Activated naive CD8-positive, alpha-beta T cell treated with anti-CD3 and anti-CD28 coated beads for 36 hours (primary cell): Measurements from ENCODE around the gene PXN. TPM values are rescaled to one million over a fixed set of nuclear protein-coding genes. Genes with fewer than 3 reads are reported as not detected.
"Not testable (repeated sequence)": the region's sequence is repeated elsewhere in the genome, so short reads cannot be mapped to it uniquely, and the experiment has no call there.

Experiments
- DNase-seq: peaks from one replicate; pipeline ENCODE4 v3.0.0; 2021
- H3K27ac Mint-ChIP-seq: one replicate; pipeline ENCODE4 v1.8.0; 2022; ENCODE audit warnings: mild to moderate bottlenecking, moderate library complexity, mixed read lengths
- H3K27me3 Mint-ChIP-seq: one replicate; pipeline ENCODE4 v1.8.0; 2022; ENCODE audit warnings: mild to moderate bottlenecking, mixed read lengths
- H3K36me3 Mint-ChIP-seq: one replicate; pipeline ENCODE4 v1.8.0; 2021; ENCODE audit warnings: mild to moderate bottlenecking, mixed read lengths
- H3K4me1 Mint-ChIP-seq: one replicate; pipeline ENCODE4 v1.8.0; 2021; ENCODE audit warnings: mixed read lengths
- H3K4me3 Mint-ChIP-seq: one replicate; pipeline ENCODE4 v1.8.0; 2022; ENCODE audit warnings: mild to moderate bottlenecking, moderate library complexity, mixed read lengths
- H3K9me3 Mint-ChIP-seq: one replicate; pipeline ENCODE4 v1.8.0; 2022; ENCODE audit warnings: mixed read lengths
- total RNA-seq, 2 experiments: library from RNA; stranded (reverse); gene quantifications; one replicate each; pipeline ENCODE4 v1.2.3, GENCODE V29; 2021

Gene PXN
- total RNA-seq, 2 experiments from 2014 or later: 37.1 to 39.2 TPM

DNA sequence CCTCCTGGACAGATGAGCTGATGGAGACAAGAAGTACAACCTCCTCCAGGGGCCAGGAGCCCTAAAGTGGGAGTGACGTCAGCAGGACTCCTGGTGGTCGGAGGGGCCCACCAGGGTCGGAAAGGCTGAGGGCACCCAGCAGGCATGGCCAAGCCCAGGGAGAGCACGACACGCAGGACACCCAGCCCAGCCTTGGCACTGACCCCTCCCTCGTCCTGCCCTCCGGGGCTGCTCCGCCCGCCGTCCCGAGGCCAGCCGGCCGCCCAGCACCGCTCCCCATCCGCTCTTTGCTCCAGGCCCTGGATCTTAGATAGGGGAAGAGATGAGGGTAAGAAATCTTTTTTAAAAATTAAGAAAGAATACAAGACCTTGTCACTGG lies 50.2 kb downstream of the PXN start:
- Mint-ChIP-seq H3K36me3 (peaks cover 6% of the 10 kb centered on the region), H3K4me1 (peaks cover 2% of the 10 kb centered on the region), H3K27me3 (no peaks in the 10 kb centered on the region), H3K27ac (no peak overlapping the region), H3K9me3 (no peaks in the 10 kb centered on the region), H3K4me3 (no peak overlapping the region)
- no peak for DNase-seq

DNA sequence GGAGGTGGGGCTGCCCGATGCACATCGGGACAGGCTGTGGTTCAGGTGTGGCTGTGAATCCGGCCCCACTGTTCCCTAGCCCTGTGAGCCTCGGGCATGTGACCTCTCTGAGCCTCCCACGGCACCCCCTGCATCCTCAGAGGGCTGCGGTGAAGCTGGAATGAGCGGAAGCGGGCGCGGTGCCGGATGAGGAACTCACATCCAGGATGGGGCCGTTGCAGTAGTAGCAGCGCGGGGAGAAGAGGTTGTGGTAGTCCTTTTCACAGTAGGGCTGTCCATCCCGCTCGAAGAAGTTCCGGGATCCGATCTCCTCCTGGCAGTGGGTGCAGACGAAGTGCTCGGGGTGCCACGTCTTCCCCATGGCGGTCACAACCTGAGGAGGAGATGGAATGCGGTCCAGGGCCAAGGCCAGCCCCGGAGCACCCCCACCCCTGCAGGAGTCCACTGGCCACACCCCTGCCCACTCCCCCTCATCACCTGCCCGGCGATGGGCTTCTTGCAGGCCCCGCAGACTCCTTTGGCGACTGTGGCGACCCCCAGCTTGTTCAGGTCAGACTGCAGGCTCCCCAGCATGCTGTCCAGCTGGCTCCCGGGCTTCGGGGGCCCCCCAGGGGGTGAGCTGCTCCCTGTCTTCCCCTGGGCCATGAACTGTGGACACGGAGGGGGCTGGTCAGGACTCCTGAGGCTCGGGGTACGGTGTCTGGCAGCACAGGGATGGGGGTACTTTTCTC lies 50.7 kb downstream of the PXN start:
- Mint-ChIP-seq H3K27me3 (no peaks in the 10 kb centered on the region), H3K4me3 (no peak overlapping the region), H3K9me3 (no peaks in the 10 kb centered on the region), H3K4me1 (peaks cover 2% of the 10 kb centered on the region), H3K27ac (no peak overlapping the region), H3K36me3 (peaks cover 6% of the 10 kb centered on the region)
- DNase-seq: no peak

DNA sequence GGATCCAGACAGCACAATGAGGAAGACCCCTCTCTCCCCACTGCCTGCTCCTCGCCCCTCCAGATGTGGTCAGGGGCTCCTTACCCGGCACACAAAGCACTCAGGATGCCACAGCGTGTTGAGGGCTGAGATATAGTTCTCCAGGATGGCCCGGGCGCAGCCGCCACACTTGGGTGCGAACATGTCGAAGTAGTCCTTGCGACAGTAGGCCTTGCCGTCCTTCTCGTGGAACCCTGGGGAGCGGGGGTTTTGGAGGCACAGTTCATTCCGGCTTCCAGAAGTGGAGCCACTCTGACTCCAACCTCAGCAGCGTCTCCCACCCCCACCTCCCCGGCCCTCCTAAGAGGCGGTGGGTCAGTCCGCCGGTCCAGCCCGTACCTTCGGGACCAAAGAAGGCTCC lies 51.8 kb downstream of the PXN start:
- H3K4me1 Mint-ChIP-seq: peaks cover 2% of the 10 kb centered on the region
- DNase-seq: no peak
- H3K36me3 Mint-ChIP-seq: peaks cover 6% of the 10 kb centered on the region
- H3K4me3 Mint-ChIP-seq: no peak overlapping the region
- H3K27me3 Mint-ChIP-seq: no peaks in the 10 kb centered on the region
- no peaks in the 10 kb centered on the region for H3K9me3 Mint-ChIP-seq
- no peak overlapping the region for H3K27ac Mint-ChIP-seq

- H3K36me3 Mint-ChIP-seq, H3K4me3 Mint-ChIP-seq, H3K9me3 Mint-ChIP-seq, H3K4me1 Mint-ChIP-seq, DNase-seq, H3K27me3 Mint-ChIP-seq, H3K27ac Mint-ChIP-seq: not testable (repeated sequence)
These were observed 52.3 kb downstream of the PXN start for GRCh38 chr12:120213182-120213581.

GRCh38 chr12:120212301-120212700 lies 53.2 kb downstream of the PXN start:
- Mint-ChIP-seq H3K9me3 (no peaks in the 10 kb centered on the region), H3K4me1 (peaks cover 2% of the 10 kb centered on the region), H3K36me3 (peaks cover 12% of the 10 kb centered on the region), H3K4me3 (no peak overlapping the region), H3K27ac (no peak overlapping the region), H3K27me3 (no peaks in the 10 kb centered on the region)
- DNase-seq: no peak

DNA sequence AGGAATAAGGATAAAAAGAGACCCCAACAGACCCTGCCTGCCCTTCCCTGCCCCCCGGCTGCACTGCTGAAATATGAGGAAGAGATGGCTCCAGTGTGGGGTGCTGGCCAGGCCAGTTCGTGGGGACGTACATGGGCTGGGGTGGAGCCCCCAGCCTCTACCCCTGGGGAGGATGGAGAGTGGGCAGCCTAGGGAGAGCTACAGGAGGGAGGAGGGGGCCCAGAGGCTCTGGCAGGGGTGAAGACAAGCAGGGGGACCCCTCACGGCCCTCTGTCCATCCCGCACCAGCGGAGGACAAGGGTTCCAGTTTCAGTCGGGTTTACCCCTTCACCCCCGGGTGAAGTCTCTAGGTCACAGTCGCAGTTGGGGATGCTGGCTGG lies 53.6 kb downstream of the PXN start:
- DNase-seq: no peak
- Mint-ChIP-seq H3K4me1 (peaks cover 2% of the 10 kb centered on the region), H3K4me3 (no peak overlapping the region), H3K27ac (no peak overlapping the region), H3K9me3 (no peaks in the 10 kb centered on the region), H3K36me3 (peaks cover 12% of the 10 kb centered on the region), H3K27me3 (no peaks in the 10 kb centered on the region)

GRCh38 chr12:120211243-120211903 lies 54.2 kb downstream of the PXN start:
- H3K27me3 Mint-ChIP-seq: no peaks in the 10 kb centered on the region

GRCh38 chr12:120209851-120210250 lies 55.7 kb downstream of the PXN start:
- peaks cover 2% of the 10 kb centered on the region for H3K4me1 Mint-ChIP-seq
- no peak overlapping the region for H3K4me3 Mint-ChIP-seq
- no peaks in the 10 kb centered on the region for H3K27me3 Mint-ChIP-seq
- no peak for DNase-seq
- H3K9me3 Mint-ChIP-seq: no peaks in the 10 kb centered on the region
- no peak overlapping the region for H3K27ac Mint-ChIP-seq
- H3K36me3 Mint-ChIP-seq: peaks cover 12% of the 10 kb centered on the region

More at GRCh38 chr12:120211243-120211903, 54.2 kb downstream of the PXN start:
- no peak overlapping the region for H3K4me3 Mint-ChIP-seq
- H3K27ac Mint-ChIP-seq: peak overlapping the region; percentile 77
- H3K4me1 Mint-ChIP-seq: peaks cover 2% of the 10 kb centered on the region
- peaks cover 12% of the 10 kb centered on the region for H3K36me3 Mint-ChIP-seq
- H3K9me3 Mint-ChIP-seq: no peaks in the 10 kb centered on the region
- no peak for DNase-seq

GRCh38 chr12:120207227-120207626 lies 58.3 kb downstream of the PXN start:
- H3K4me1 Mint-ChIP-seq: peaks cover 7% of the 10 kb centered on the region
- DNase-seq: no peak
- peaks cover 18% of the 10 kb centered on the region for H3K36me3 Mint-ChIP-seq
- H3K27ac Mint-ChIP-seq: no peak overlapping the region
- no peaks in the 10 kb centered on the region for H3K9me3 Mint-ChIP-seq
- no peak overlapping the region for H3K4me3 Mint-ChIP-seq
- H3K27me3 Mint-ChIP-seq: no peaks in the 10 kb centered on the region

GRCh38 chr12:120206781-120207180 lies 58.7 kb downstream of the PXN start:
- DNase-seq, H3K27ac Mint-ChIP-seq, H3K4me1 Mint-ChIP-seq, H3K4me3 Mint-ChIP-seq, H3K9me3 Mint-ChIP-seq, H3K27me3 Mint-ChIP-seq: not testable (repeated sequence)
- H3K36me3 Mint-ChIP-seq: peaks cover 21% of the 10 kb centered on the region

- H3K4me3 Mint-ChIP-seq: no peak overlapping the region
- H3K27ac Mint-ChIP-seq: no peak overlapping the region
- DNase-seq: no peak
- H3K27me3 Mint-ChIP-seq: no peaks in the 10 kb centered on the region
- no peaks in the 10 kb centered on the region for H3K9me3 Mint-ChIP-seq
- peaks cover 9% of the 10 kb centered on the region for H3K4me1 Mint-ChIP-seq
- H3K36me3 Mint-ChIP-seq: peaks cover 18% of the 10 kb centered on the region
These were observed 59.3 kb downstream of the PXN start for GRCh38 chr12:120206228-120206627.

- no peak for DNase-seq
- Mint-ChIP-seq H3K9me3 (peaks cover 1% of the 10 kb centered on the region), H3K4me1 (peaks cover 18% of the 10 kb centered on the region), H3K36me3 (peaks cover 34% of the 10 kb centered on the region), H3K27ac (no peak overlapping the region), H3K27me3 (peaks cover 11% of the 10 kb centered on the region), H3K4me3 (no peak overlapping the region)
These were observed 61.4 kb downstream of the PXN start for GRCh38 chr12:120204171-120204570.

DNA sequence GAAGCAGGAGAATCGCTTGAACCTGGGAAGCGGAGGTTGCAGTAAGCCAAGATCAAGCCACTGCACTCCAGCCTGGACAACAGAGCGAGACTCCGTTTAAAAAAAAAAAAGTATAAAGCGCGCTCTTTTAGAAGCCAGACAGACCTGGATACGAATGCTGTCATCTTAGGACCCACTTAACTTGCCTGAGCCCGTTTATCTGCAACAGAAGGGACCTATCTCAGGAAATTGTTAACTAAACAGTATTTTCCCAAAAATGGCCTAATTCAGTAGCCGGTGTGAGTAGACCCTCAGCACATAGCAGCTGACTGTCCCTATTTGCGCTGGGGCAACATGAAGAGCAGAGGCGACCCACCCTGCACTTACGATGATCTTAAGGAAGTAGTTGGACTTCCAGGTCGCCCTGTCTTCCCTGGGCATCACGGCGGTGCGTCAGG lies 65.1 kb downstream of the PXN start:
- peaks cover 44% of the 10 kb centered on the region for H3K4me1 Mint-ChIP-seq
- H3K27me3 Mint-ChIP-seq: peaks cover 12% of the 10 kb centered on the region
- peak overlapping the region; percentile 99 for H3K27ac Mint-ChIP-seq
- H3K36me3 Mint-ChIP-seq: peaks cover 58% of the 10 kb centered on the region
- DNase-seq: no peak
- peaks cover 1% of the 10 kb centered on the region for H3K9me3 Mint-ChIP-seq
- H3K4me3 Mint-ChIP-seq: peak overlapping the region; percentile 92

- H3K4me1 Mint-ChIP-seq: peaks cover 50% of the 10 kb centered on the region
- peak; percentile 42 for DNase-seq
These were observed 65.8 kb downstream of the PXN start for GRCh38 chr12:120199595-120200306.

GRCh38 chr12:120199025-120199424 lies 66.5 kb downstream of the PXN start:
- peaks cover 16% of the 10 kb centered on the region for H3K27me3 Mint-ChIP-seq
- peak overlapping the region; percentile 92 for H3K4me3 Mint-ChIP-seq
- peaks cover 1% of the 10 kb centered on the region for H3K9me3 Mint-ChIP-seq
- DNase-seq: no peak
- H3K27ac Mint-ChIP-seq: peak overlapping the region; percentile 99
- peaks cover 50% of the 10 kb centered on the region for H3K4me1 Mint-ChIP-seq
- H3K36me3 Mint-ChIP-seq: peaks cover 64% of the 10 kb centered on the region

More at GRCh38 chr12:120199595-120200306, 65.8 kb downstream of the PXN start:
- H3K27me3 Mint-ChIP-seq: peaks cover 16% of the 10 kb centered on the region
- H3K36me3 Mint-ChIP-seq: peaks cover 63% of the 10 kb centered on the region
- H3K9me3 Mint-ChIP-seq: peaks cover 1% of the 10 kb centered on the region
- H3K4me3 Mint-ChIP-seq: peak overlapping the region; percentile 92
- H3K27ac Mint-ChIP-seq: peak overlapping the region; percentile 99
